Erythroblast (primary cell): ENCODE results near the gene OGDH.

Source experiments
- GATA1 ChIP-seq: IDR thresholded peaks from 2 replicates; pipeline ENCODE4 v1.6.1; 2011; ENCODE audit warnings: low read depth, mild to moderate bottlenecking, control low read depth, low read length, moderate library complexity
- POLR2A ChIP-seq: IDR thresholded peaks from 2 replicates; pipeline ENCODE4 v1.6.1; 2011; ENCODE audit warnings: mild to moderate bottlenecking, low read length

DNA sequence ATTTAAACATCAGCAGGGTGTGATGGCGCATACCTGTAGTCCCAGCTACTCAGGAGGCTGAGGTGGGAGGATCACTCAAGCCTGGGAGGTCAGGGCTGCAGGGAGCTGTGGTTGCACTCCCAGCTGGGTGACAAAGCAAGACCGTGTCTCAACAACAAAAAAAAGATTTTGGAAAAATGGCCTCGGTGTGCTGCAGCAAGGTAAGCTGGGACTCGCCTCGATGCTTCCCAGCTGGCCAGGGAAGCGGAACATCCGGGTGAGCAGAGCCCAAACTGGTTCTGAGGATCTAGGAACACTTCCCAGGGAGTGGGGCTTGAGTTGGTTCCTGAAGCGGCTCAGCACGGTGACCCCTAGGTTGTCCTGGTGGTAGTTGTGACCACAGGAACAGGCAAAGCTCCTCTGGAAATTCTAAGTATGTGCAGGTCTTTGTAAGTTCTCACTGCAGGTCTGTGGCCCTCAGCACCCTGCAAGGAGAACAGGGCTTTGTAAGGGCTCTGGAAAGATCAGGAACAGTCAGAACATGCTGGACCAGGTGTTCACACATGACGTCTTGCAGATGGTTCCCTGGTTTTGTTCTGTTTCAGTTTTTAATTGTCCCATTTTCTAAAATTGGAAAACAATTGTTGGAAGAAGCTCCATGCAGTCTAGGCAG, 103.6 kb downstream of the OGDH start:
- TF ChIP-seq POLR2A (no peak), GATA1 (no peak)
